ENCODE results near the gene NBEAL2.

Gene NBEAL2

GRCh38 chr3:46943237-46944187 lies 36.0 kb upstream of the NBEAL2 start:
- no peak for DNase-seq

GRCh38 chr3:46944191-46944590 lies 35.3 kb upstream of the NBEAL2 start:
- DNase-seq, result no peak

- no peak for DNase-seq
Measured at GRCh38 chr3:46946416-46946815, 33.0 kb upstream of the NBEAL2 start.

DNA sequence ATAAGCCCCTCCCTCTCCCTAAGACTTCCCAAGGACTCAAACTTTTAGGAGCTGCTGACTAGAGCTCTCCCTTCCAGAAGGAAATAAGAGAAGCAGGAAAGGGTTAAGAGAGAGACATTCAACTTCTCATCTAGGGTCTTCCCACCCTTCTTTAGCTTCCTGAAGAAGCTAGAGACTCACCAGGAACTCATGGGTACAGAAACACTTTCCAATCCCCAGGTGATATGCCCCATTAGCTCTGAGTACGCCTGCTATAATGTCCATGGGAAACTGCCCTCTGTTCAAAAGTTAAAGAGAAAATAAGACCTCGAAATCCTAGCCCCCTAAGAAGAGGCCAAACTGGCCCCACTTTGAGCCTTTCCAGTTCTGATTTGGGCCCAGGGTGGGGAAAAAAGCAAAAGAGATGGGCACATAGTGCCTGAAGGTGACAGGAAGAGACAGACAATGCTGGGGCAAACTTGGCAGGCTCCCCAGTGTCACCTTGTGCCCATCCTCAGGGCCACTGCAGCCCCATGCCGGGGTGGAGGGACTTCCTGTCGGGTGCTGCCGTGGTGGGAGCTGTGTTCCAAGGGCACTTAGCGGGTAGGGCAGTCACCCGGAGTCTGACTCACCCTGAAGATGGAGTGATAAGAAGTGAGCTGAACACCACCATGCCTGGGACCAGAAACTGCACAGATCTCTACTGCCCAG lies 32.5 kb upstream of the NBEAL2 start:
- DNase-seq, result peak; percentile 83

GRCh38 chr3:46947546-46947901 lies 31.9 kb upstream of the NBEAL2 start:
- DNase-seq, result no peak

- DNase-seq, result no peak
Measured at GRCh38 chr3:46947981-46948791, 31.3 kb upstream of the NBEAL2 start.

- DNase-seq, result no peak
Measured at GRCh38 chr3:46948830-46949671, 30.4 kb upstream of the NBEAL2 start.

DNA sequence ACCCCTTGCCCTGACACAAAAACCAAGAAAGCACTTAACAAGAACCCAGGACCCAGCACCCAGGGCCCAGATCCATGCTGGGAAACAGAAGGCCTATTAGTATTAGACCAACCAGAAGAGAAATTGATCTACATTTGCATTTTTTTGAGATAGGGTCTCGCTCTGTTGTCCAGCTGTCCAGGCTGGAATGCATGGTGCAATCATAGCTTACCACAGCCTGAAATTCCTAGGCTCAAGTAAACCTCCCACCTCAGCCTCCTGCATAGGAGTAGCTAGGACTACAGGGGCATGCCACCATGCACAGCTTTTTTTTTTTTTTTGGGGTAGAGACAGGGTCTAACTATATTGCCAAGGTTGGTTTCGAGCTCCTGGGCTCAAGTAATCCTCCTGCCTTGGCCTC lies 29.3 kb upstream of the NBEAL2 start:
- no peak for DNase-seq

- DNase-seq, result no peak
Measured at GRCh38 chr3:46950650-46951241, 28.7 kb upstream of the NBEAL2 start.

GRCh38 chr3:46952813-46953212 lies 26.7 kb upstream of the NBEAL2 start:
- DNase-seq, result no peak

- DNase-seq, result no peak
Measured at GRCh38 chr3:46953234-46954010, 26.0 kb upstream of the NBEAL2 start.

DNA sequence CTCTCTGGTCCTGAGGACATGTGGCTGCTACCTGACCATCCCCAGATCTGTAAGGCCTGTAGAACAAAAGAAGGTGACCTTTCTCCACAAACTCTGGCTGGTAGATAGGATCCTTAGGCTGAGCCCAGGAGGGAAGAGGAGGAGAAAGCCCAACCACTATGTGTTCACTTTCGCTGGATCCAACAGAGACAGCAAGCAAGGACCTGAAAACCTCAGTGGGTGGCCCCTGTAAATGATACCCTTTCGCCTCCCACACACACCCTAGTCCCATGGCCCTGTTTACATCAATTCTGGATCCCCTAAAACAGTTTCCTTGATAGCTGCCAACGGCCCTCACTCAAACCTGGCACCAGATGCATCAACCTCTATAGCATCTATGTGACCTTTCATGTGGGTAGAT lies 25.3 kb upstream of the NBEAL2 start:
- DNase-seq, result no peak

- DNase-seq, result no peak
Measured at GRCh38 chr3:46955157-46955556, 24.3 kb upstream of the NBEAL2 start.

DNA sequence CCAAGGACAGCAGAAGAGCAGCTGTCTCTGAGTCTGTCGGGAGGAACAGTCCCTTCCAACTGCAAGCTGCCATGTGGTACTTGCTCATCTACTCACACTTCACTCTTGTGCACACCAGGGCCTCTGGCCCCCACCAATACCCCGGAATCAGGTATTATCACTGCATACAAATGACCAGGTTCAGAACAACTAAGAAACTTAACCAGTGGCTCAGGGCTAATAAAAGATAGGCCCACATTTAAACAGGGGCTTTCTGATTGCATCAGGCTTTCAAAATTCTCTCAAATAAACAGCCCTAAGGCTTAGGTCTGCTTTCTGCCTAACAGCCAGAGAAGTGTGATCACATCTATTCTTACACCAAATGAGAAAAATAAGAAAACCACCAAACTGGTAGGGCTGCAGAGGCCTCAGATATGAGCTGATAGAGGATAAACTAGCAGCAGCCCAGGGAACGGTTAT lies 23.6 kb upstream of the NBEAL2 start:
- DNase-seq, result no peak

DNA sequence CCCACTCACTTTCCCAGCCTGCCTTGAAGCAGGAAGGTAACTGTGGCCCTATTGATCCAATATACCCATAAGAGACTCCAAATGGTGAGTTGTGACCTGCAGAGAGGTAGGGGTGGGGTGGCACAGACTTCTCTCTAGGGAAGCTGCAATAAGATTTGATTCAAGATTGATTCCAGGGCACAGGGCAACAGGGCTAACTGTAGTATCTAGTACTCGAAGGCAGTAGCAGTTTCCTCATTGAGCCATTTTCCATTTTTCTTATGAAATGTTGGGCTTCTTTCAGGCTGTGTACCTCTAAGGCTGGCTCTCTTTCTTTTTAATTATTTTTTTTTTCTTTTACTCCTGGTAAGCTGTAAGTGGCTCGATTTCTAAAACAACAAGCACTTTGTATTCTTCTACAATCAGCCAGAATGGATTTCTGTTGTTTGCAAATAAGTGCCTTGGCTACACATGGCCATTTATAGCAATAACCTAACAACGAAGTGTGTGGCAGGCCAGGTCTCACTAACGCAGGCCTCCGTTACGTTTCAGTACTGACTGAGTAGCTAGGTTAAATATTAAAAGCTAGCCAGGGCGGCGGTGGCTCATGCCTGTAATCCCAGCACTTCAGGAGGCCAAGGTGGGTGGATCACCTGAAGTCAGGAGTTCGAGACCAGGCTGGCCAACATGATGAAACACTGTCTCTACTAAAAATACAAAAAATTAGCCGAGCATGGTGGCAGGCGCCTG lies 22.2 kb upstream of the NBEAL2 start:
- DNase-seq, result no peak

DNA sequence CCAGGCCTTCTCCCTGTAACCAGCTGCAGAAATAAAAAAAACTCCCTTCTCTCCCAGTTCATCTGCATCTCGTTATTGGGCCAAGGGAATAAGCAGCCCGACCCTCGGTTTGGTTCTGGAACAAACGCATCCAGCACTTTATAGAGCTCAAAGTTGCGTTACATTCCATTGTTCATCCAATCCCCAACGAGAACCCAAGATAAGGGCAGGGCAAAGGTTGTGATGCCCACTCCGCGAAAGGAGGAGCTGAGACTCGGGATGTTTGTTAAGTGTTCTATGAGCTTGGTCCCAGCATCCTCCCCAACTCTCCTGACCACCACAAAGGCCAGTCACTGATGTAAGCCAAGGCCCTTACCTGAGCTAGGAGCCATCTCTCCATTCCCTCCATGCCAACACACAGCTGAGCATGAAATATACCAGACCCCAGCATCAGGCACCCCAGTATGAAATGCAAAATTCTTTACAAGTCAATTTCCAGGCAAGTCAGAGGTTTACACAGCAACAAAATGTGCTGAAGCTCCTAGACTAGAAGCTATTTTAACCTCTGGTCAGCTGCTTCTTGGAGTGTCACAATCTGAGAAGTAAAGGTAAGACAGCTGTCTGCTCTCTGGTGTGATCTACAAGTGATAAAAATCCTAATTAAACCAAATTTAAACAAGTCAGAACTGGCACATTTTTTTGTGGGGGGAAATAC lies 20.9 kb upstream of the NBEAL2 start:
- DNase-seq, result no peak

DNA sequence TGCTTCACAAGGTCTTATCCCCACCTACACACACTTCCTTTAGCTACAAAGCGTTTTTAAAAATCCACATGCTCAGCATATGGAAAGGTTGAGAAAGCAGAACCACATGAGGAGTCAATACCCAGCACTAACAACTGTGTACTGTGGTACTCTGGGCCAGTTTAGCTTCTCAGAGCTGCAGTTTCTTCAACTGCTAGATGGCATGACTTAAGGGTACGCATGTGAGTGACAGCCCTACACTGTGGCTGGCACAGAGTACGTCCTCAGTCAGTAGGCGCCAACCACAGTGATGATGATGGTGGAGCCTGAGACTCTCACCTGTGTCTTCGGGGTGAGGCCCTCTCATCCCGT lies 20.3 kb upstream of the NBEAL2 start:
- no peak for DNase-seq

DNA sequence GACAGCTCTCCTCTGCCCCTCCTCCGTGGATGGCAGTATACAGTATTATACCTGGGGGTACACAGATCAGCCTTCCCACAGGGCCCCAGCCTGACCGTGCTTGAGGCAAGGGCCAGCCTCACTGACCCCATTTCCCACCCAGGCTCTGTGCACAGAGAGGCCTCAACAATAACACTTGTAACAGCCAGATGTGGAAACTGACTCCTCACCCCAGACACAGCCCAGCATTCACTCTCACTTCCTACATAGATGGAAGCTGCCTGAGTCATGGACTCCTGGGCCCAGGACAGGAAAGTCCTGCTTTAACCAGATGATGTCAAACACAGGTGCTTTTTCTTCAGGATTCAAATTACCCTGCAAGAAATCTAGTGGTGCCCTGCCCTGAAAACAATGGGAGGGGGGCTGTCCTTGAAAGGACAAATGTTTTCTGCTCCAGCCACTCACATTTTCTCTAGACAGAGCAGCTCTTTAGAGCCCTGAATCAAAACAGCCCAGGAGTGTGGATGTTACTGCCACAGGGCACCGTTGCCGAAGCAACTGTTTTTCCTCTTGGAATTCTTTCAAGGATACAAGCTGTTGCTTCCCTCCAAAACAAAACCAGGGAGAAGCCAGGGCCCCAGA lies 19.3 kb upstream of the NBEAL2 start:
- peak; percentile 56 for DNase-seq

- DNase-seq, result no peak
Measured at GRCh38 chr3:46960835-46961234, 18.6 kb upstream of the NBEAL2 start.

Data from EL (cell line).